Adrenal gland (tissue), 12 donors: ENCODE results near the gene ATP6V1G1. TPM values are rescaled to one million over a fixed set of nuclear protein-coding genes. Genes with fewer than 3 reads are reported as not detected.

Source experiments
- DNase-seq, 7 donors: peaks; one replicate each; pipeline ENCODE4 v3.0.0-alpha.2; 2019 to 2020
- H3K27ac ChIP-seq, 5 donors: fragments of 200-600 bp; sonication (generic) in 4 of 5; 1 replicate in 3 of 5; 2 replicates in 2 of 5; pipeline versions ENCODE4 v1.5.1 to v1.8.0; 2016 to 2020; ENCODE audit warnings: mild to moderate bottlenecking in 1 of 5
- H3K27me3 ChIP-seq: fragments of 200-600 bp; 2 replicates; pipeline ENCODE4 v1.8.0; 2021
- H3K36me3 ChIP-seq, 2 donors: fragments of 200-600 bp; replicated peaks in 1 of 2; 1 replicate in 1 of 2; 2 replicates in 1 of 2; pipeline versions ENCODE4 v1.5.1 to v1.8.0; 2018 to 2022
- H3K4me1 ChIP-seq, 2 donors: fragments of 200-600 bp; replicated peaks in 1 of 2; 1 replicate in 1 of 2; 2 replicates in 1 of 2; pipeline versions ENCODE4 v1.5.1 to v1.8.0; 2018 to 2021
- H3K4me3 ChIP-seq, 4 donors: fragments of 200-600 bp; sonication (generic) in 3 of 4; one replicate each; pipeline ENCODE4 v1.5.1; 2016 to 2018
- H3K9me3 ChIP-seq, 3 donors: fragments of 200-600 bp; sonication (generic) in 1 of 3; replicated peaks in 1 of 3; 1 replicate in 2 of 3; 2 replicates in 1 of 3; pipeline versions ENCODE4 v1.5.1 to v1.8.0; 2016 to 2021
- POLR2A ChIP-seq, 2 donors: fragments of 450-650 bp; IDR thresholded peaks; one replicate each; pipeline ENCODE4 v1.6.1; 2017; ENCODE audit warnings: antibody characterized with exemption in 2 of 2, mild to moderate bottlenecking in 2 of 2, moderate library complexity in 1 of 2
- WGBS, 4 donors: extraction: QIAGEN DNeasy Blood & Tissue Kit in 2 of 4; methylation state at CpG; one replicate each; pipeline versions ENCODE4 v1.1.5 to v1.1.7; 2013 to 2017; 5-methylcytosine and 5-hydroxymethylcytosine counted together
- intact Hi-C, 2 donors: fragments of 100-400 bp; cut with DNase I; formaldehyde crosslinking; loops; one replicate each; pipeline versions ENCODE4 v1.14.1 to v1.15.0; 2022 to 2023
- polyA plus RNA-seq, 3 donors: library from polyadenylated mRNA; stranded (reverse); fragments of 200-250 nt in 2 of 3; fragments of 350-450 nt in 1 of 3; fragmentation: Illumina TruSeq in 1 of 3; extraction: RNeasy Lipid Tissue Mini Kit (QIAGEN cat#74804) in 1 of 3; gene quantifications; one replicate each; pipeline ENCODE4 v1.2.3, GENCODE V29; 2013 to 2014
- total RNA-seq, 9 donors: library from RNA; depleted of rRNA in 4 of 9; stranded (reverse); fragments of >200 nt in 4 of 9; fragments of 120-200 nt in 1 of 9; fragmentation: NEBNext Ultra II Directional in 1 of 9; extraction: Animal tissue kit (Norgen Biotek cat#: 25700) in 1 of 9; gene quantifications; one replicate each; pipeline versions ENCODE4 v1.1.0 to v1.2.4, GENCODE V29; 2013 to 2023
- TF ChIP-seq, protein P1 (sequence below), 6 experiments: fragments of 450-650 bp in 4 of 6; fragments of 200-600 bp in 2 of 6; sonication (generic) in 1 of 6; IDR thresholded peaks; 1 replicate in 5 of 6; 2 replicates in 1 of 6; pipeline versions ENCODE4 v1.5.1 to v1.8.0; 2016 to 2021; ENCODE audit warnings: antibody characterized with exemption in 6 of 6, mild to moderate bottlenecking in 2 of 6, moderate library complexity in 1 of 6
- donor health status: healthy with polysubstance abuse.
- donor health status: Bipolar disorder and iron deficiency.
- donor health status: DM: yes; HTN: yes; CAD: no.
- donor health status: DM: no; HTN: no; CAD: no.
- donor health status: DM: no; HTN: no; CAD: no.
- donor health status: DM: yes; HTN: yes; CAD: no.

The ATP6V1G1 gene
- total and polyA plus RNA-seq, 12 donors: 109 to 375 (median 182) TPM

GRCh38 chr9:114559830-114560513 is 27.6 kb upstream of the ATP6V1G1 start:
- WGBS, 4 donors: 55 to 72% (median 65%) methylated on average over 2 of the region's 2 CpGs
- intact Hi-C loops: no loop called here
- Histone ChIP-seq H3K27ac (no peak overlapping the region), H3K36me3 (no peaks in the 10 kb centered on the region), H3K9me3 (no peaks in the 10 kb centered on the region), H3K4me3 (no peak overlapping the region), H3K27me3 (no peaks in the 10 kb centered on the region), H3K4me1 (no peaks in the 10 kb centered on the region)
- TF ChIP-seq, protein P1, sequence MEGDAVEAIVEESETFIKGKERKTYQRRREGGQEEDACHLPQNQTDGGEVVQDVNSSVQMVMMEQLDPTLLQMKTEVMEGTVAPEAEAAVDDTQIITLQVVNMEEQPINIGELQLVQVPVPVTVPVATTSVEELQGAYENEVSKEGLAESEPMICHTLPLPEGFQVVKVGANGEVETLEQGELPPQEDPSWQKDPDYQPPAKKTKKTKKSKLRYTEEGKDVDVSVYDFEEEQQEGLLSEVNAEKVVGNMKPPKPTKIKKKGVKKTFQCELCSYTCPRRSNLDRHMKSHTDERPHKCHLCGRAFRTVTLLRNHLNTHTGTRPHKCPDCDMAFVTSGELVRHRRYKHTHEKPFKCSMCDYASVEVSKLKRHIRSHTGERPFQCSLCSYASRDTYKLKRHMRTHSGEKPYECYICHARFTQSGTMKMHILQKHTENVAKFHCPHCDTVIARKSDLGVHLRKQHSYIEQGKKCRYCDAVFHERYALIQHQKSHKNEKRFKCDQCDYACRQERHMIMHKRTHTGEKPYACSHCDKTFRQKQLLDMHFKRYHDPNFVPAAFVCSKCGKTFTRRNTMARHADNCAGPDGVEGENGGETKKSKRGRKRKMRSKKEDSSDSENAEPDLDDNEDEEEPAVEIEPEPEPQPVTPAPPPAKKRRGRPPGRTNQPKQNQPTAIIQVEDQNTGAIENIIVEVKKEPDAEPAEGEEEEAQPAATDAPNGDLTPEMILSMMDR (IDR thresholded peaks at IDR 0.05): no peak
- no peak for TF ChIP-seq POLR2A (IDR thresholded peaks at IDR 0.05)
- DNase-seq: no peak

DNA sequence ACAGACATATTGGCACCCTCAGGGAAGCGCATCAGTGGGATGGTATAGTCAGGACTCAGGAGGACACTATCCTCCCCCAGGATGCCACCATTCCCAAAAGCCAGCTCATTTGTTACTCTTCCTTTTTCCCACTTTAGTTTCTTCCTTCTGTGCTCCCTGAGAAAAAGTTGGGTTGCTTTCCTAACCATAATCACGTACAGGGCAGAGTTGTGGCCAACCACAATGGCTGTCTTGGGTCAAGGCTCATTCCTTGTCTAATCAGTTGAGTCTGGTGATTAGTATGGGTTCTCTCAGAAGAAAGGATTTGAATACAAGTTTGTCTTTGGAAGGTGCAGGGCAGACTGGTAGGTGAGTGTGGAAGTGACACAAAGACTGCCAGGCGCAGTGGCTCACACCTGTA is 26.6 kb upstream of the ATP6V1G1 start:
- peaks cover 0 to under 1% of the 10 kb centered on the region in 2 donors for H3K4me1 ChIP-seq
- no peaks in the 10 kb centered on the region for H3K27me3 ChIP-seq
- no peaks in the 10 kb centered on the region for H3K36me3 ChIP-seq
- TF ChIP-seq POLR2A (IDR thresholded peaks at IDR 0.05): no peak
- TF ChIP-seq, protein P1 (IDR thresholded peaks at IDR 0.05): no peak
- WGBS, 4 donors: 84 to 90% (median 87%) methylated on average over 3 of the region's 3 CpGs
- no peak overlapping the region for H3K4me3 ChIP-seq
- H3K27ac ChIP-seq: no peak overlapping the region
- DNase-seq: no peak
- intact Hi-C loops: no loop called here
- no peaks in the 10 kb centered on the region for H3K9me3 ChIP-seq

DNA sequence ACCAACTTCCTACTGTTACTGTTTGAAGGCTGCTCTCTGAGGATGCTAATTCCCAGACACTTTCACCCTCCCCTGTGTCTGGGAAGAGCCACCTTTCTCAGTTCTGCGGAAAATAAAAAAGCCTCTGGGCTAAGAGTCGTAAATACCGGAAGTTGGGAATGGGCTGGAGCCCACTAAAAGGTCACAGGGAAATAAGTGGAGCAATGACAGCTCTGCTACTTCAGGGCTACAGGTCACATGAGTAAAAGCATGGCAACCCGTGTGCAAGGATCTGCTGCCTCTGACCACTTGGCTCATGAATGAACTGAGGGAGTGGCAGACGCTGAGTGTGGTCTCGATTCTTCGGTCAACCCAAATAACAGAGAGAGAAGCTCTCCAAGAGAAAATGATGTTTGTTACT is 25.8 kb upstream of the ATP6V1G1 start:
- no peak for DNase-seq
- no peak for TF ChIP-seq POLR2A (IDR thresholded peaks at IDR 0.05)
- TF ChIP-seq, protein P1 (IDR thresholded peaks at IDR 0.05): no peak
- H3K9me3 ChIP-seq: no peaks in the 10 kb centered on the region
- WGBS, 4 donors: 69 to 82% (median 74%) methylated on average over 7 of the region's 7 CpGs
- H3K4me3 ChIP-seq: no peak overlapping the region
- H3K36me3 ChIP-seq: no peaks in the 10 kb centered on the region
- no peaks in the 10 kb centered on the region for H3K27me3 ChIP-seq
- H3K4me1 ChIP-seq: peaks cover 0 to 5% of the 10 kb centered on the region in 2 donors
- intact Hi-C loops: no loop called here
- no peak overlapping the region for H3K27ac ChIP-seq

DNA sequence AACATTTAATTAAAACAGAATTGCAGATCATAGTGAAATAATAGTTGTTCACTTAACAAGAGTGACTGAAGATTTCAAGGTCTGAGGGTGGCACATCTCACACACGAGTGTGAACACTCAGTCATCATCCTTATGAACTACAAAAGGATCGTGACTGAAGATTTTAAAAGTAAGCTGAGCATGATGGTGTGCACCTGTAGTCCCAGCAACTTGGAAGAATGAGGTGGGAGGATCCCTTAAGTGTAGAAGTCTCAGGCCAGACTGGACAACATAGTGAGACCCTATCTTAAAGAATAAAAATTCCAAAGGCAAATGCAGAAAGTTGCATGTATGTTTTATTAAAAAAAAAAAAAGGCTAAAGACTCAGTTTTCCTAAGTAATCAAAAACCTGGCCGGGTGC is 22.4 kb upstream of the ATP6V1G1 start:
- Histone ChIP-seq H3K27ac (no peak overlapping the region), H3K4me3 (no peak overlapping the region), H3K36me3 (no peaks in the 10 kb centered on the region), H3K9me3 (no peaks in the 10 kb centered on the region), H3K4me1 (peaks cover 0 to 5% of the 10 kb centered on the region in 2 donors), H3K27me3 (no peaks in the 10 kb centered on the region)
- intact Hi-C loops: no loop called here
- no peak for DNase-seq
- 76 to 87% (median 84%) methylated on average over 3 of the region's 3 CpGs for WGBS, 4 donors
- TF ChIP-seq, protein P1 (IDR thresholded peaks at IDR 0.05): no peak
- TF ChIP-seq POLR2A (IDR thresholded peaks at IDR 0.05): no peak
